AG04450 (cell line): ENCODE results near the gene HECW1. TPM values are rescaled to one million over a fixed set of nuclear protein-coding genes. Genes with fewer than 3 reads are reported as not detected.

Experiments
- CTCF ChIA-PET: fragments of 300-600, 350-600 bp; formaldehyde crosslinking; extraction: SDS; loops from one replicate; lab custom pipeline; 2022; ENCODE audit warnings: antibody characterized with exemption, inconsistent platforms; lab: Charles Lee
- POLR2A ChIA-PET: fragments of 350-600 bp; formaldehyde crosslinking; extraction: SDS; loops from one replicate; lab custom pipeline; 2021; ENCODE audit warnings: antibody characterized with exemption, inconsistent platforms; lab: Yijun Ruan, JAX
- DNase-seq: peaks from one replicate; pipeline ENCODE4 v3.0.0-alpha.2; 2011; ENCODE audit warnings: low read depth, low spot score
- H3K27ac ChIP-seq: one replicate; pipeline ENCODE4 v1.5.1; 2012; ENCODE audit warnings: low read depth, low read length, control low read depth
- H3K27me3 ChIP-seq: one replicate; pipeline ENCODE4 v1.6.0; 2012; ENCODE audit warnings: low read length; ENCODE audit not compliant: control insufficient read depth, insufficient read depth
- H3K4me3 ChIP-seq: 2 replicates; pipeline ENCODE4 v1.5.1; 2011; ENCODE audit warnings: mild to moderate bottlenecking, low read depth, low read length, control low read depth
- H3K9me3 ChIP-seq: 2 replicates; pipeline ENCODE4 v1.5.1; 2012; ENCODE audit warnings: low read length; ENCODE audit not compliant: control insufficient read depth, insufficient read depth
- CTCF ChIP-seq: IDR thresholded peaks from 2 replicates; pipeline ENCODE4 v1.5.1; 2011; ENCODE audit warnings: low read depth, low read length, control low read depth, inconsistent platforms
- polyA plus RNA-seq: library from polyadenylated mRNA; depleted of rRNA; stranded (reverse); fragments of >200 nt; gene quantifications from 2 replicates; pipeline ENCODE4 v1.2.3, GENCODE V29; 2011

The HECW1 gene
- polyA plus RNA-seq, 1 experiment, result 2.6 TPM

GRCh38 chr7:43303740-43304241 is 191.3 kb downstream of the HECW1 start:
- POLR2A ChIA-PET, result no interaction called here
- DNase-seq, result no peak
- Histone ChIP-seq H3K27me3 (peaks cover 2% of the 10 kb centered on the region), H3K9me3 (no peaks in the 10 kb centered on the region), H3K27ac (no peak overlapping the region), H3K4me3 (no peak overlapping the region)
- TF ChIP-seq CTCF, result no peak
- CTCF ChIA-PET, result interaction anchor here (1.0 kb wide), 1 partner anchor 136 kb away, joined by 7 read pairs; no protein-coding TSS in a partner anchor

- POLR2A ChIA-PET, result no interaction called here
- no peak for TF ChIP-seq CTCF
- Histone ChIP-seq H3K27me3 (no peaks in the 10 kb centered on the region), H3K9me3 (no peaks in the 10 kb centered on the region), H3K4me3 (no peak overlapping the region), H3K27ac (no peak overlapping the region)
- CTCF ChIA-PET, result interaction anchor here (0.7 to 1.4 kb wide), 2 partner anchors 149 to 417 kb away, joined by 3 read pairs; no protein-coding TSS in a partner anchor
- DNase-seq, result no peak
Observed at GRCh38 chr7:43306404-43306803, 194.0 kb downstream of the HECW1 start.

- Histone ChIP-seq H3K9me3 (no peaks in the 10 kb centered on the region), H3K27ac (no peak overlapping the region), H3K27me3 (no peaks in the 10 kb centered on the region), H3K4me3 (no peak overlapping the region)
- ChIA-PET POLR2A (no interaction called here), CTCF (interaction anchor here (0.5 kb wide), 1 partner anchor 374 kb away, joined by 3 read pairs; no protein-coding TSS in a partner anchor)
- no peak for DNase-seq
- no peak for TF ChIP-seq CTCF
Observed at GRCh38 chr7:43307522-43307921, 195.1 kb downstream of the HECW1 start.

DNA sequence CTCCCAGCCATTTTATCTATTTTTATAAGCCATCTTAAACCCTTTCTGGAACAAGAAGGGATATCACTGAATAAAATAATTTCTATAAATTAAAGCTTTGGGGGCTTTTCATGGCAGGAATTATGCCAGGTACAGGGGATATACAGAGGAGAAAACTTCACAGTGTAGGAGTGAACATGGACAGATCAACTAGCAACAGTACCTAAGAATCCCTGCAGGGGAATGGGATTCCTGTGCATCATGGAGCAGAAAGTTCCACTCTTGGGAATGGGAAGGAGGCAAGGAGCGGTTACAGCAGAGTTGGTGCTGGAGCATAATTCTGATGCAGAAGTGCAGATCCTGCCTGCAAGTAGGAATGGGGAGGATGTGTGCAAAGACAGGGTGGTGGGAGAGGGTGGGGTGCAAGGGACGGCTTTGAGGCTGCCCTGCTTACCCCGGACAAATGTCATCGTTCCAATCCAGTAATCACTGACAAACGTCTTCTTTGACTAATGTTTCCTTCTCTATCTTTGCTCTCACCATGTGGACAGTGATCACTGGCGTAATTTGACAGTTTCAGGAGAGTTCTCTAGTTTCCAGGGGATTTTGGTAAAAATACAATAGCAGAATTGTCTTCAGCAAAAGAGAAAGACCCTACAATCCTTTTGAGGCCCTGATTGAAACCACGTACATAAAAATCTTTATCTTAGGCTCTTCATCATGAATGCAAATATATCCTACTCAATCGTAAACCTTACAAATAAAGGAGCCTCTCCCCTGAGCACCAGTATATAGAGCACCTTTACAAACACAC is 196.7 kb downstream of the HECW1 start:
- no peak for DNase-seq
- Histone ChIP-seq H3K27ac (no peak overlapping the region), H3K27me3 (no peaks in the 10 kb centered on the region), H3K9me3 (no peaks in the 10 kb centered on the region), H3K4me3 (no peak overlapping the region)
- ChIA-PET CTCF (no interaction called here), POLR2A (no interaction called here)
- no peak for TF ChIP-seq CTCF

DNA sequence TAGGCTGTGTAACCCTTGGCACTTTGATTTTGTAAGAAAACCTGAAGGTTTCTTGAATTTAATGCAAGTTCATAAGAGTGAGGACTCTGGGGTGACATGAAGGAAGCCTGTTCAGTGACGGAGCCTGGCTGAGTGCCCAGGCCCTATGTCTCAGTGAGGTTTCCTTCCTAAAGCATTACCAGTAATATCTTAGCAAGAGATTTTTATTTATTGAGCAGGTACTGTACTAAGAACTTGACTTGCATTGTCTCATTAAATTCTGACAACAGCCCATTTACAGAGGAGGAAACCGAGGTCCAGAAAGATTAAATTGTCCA is 197.2 kb downstream of the HECW1 start:
- POLR2A ChIA-PET, result no interaction called here
- Histone ChIP-seq H3K9me3 (no peaks in the 10 kb centered on the region), H3K27me3 (no peaks in the 10 kb centered on the region), H3K27ac (no peak overlapping the region), H3K4me3 (no peak overlapping the region)
- DNase-seq, result no peak
- TF ChIP-seq CTCF, result no peak
- CTCF ChIA-PET, result no interaction called here
